ENCODE data around the gene NKIRAS1.
A peak's percentile ranks its signal among the peaks of the same experiment; 100 is the strongest.

NKIRAS1 gene

DNA sequence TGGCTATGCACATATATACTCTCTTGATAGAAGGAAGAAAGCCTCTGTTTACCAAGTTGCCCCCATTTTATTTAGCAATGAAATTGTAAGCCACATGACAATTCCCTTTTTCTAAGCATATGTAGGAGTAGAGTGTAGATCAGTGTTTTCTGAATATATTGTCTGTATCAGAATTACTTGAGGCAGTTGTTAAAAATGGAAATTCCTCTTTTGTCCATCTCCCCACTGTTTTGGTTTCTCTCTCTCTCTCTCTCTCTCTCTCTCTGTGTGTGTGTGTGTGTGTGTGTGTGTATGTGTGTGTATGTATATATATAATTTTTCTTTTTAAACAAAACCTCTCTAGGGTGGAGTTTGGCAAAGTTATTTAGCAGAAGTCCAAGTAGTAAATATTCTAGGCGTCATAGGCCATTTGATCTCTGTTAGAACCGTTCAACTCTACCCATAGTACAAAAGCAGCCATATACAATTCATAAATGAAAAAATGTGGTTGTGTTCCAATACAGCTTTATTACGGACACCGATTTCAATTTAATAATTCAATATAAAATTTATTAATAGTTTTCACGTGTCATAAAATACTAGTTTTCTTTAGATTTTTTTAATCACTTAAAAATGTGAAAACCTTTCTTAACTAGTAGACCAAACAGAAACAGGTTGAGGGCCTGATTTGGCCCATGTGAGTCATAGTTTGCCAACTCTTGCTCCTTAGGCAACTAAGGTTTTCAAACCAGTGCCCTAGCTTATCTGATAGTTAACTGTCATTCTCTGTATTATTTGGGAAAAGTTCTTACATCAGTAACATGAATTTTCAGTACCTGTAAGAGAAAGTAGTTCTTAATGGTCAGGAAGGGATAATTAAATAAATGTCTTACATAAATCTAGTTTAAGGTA, 71.2 kb downstream of the NKIRAS1 start:
- no peak overlapping the region for H3K4me3 ChIP-seq
- H3K4me2 ChIP-seq: peak overlapping the region in 8 of 11 experiments; percentile 7 to 78 (median 36); a peak in 10 of 22 replicates
- H3K9ac ChIP-seq: no peak overlapping the region
- no peaks in the 10 kb centered on the region for H3K27me3 ChIP-seq
- peaks cover 34 to 100% (median 91%) of the 10 kb centered on the region in 11 experiments; a peak in 21 of 22 replicates for H4K20me1 ChIP-seq
- peaks cover 6 to 34% (median 10%) of the 10 kb centered on the region in 10 experiments; a peak in 15 of 20 replicates for H3K4me1 ChIP-seq
- H3K9me3 ChIP-seq (replicated peaks in 1 of 11): peaks cover 4 to 25% (median 13%) of the 10 kb centered on the region in 11 experiments; a peak in 18 of 22 replicates
- peaks cover 5 to 78% (median 47%) of the 10 kb centered on the region in 11 experiments; a peak in 21 of 22 replicates for H3K36me3 ChIP-seq
- TF ChIP-seq Cebpa-rat (IDR thresholded peaks at IDR 0.05): no peak
- peak overlapping the region in 1 of 11 experiments; percentile 19; a peak in 1 of 22 replicates for H3K27ac ChIP-seq

DNA sequence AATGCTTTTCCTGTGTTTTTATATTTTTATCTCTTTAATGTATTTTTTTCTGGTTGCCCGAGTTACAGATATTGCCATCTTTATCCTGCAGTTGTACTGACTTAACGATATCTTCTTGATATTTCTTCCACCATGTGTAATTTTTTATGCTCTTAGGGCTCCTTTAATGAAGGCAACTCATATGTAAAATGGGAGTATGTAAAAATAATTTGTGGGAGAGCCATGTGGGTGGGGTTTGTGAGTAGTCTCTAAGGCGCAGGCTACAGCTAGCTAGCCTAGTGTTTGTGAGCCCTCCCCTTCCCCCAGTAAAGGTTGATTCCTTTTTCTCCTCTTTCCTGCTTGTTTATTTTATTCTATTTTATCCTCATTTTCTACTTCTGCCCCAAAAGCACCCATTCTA, 72.9 kb downstream of the NKIRAS1 start:
- no peak overlapping the region for H3K9ac ChIP-seq
- H3K9me3 ChIP-seq (replicated peaks in 1 of 11): peaks cover 0 to 10% (median 3%) of the 10 kb centered on the region in 11 experiments; a peak in 9 of 22 replicates
- H3K4me3 ChIP-seq: no peak overlapping the region
- peaks cover 6 to 34% (median 10%) of the 10 kb centered on the region in 10 experiments; a peak in 16 of 20 replicates for H3K4me1 ChIP-seq
- H3K27me3 ChIP-seq: no peaks in the 10 kb centered on the region
- H3K27ac ChIP-seq: no peak overlapping the region
- peak overlapping the region in 1 of 11 experiments; percentile 78; a peak in 1 of 22 replicates for H3K4me2 ChIP-seq
- TF ChIP-seq Cebpa-rat (IDR thresholded peaks at IDR 0.05): no peak
- H4K20me1 ChIP-seq: peaks cover 37 to 100% (median 92%) of the 10 kb centered on the region in 11 experiments; a peak in 21 of 22 replicates
- peaks cover 0 to 69% (median 33%) of the 10 kb centered on the region in 11 experiments; a peak in 19 of 22 replicates for H3K36me3 ChIP-seq
